ENCODE results near the gene SLC50A1.
"Not testable (repeated sequence)": the region's sequence is repeated elsewhere in the genome, so short reads cannot be mapped to it uniquely, and the experiment has no call there.

The SLC50A1 gene

GRCh38 chr1:155116113-155116764, 19.4 kb upstream of the SLC50A1 start:
- no peak for DNase-seq (ENCODE audit: low read depth in 2 of 3, low spot score in 1 of 3)

GRCh38 chr1:155117610-155118009, 18.0 kb upstream of the SLC50A1 start:
- DNase-seq (ENCODE audit: low read depth in 2 of 3, low spot score in 1 of 3): no peak

- DNase-seq (ENCODE audit: low read depth in 2 of 3, low spot score in 1 of 3): not testable (repeated sequence)
Measured at GRCh38 chr1:155118090-155118489, 17.6 kb upstream of the SLC50A1 start.

- DNase-seq (ENCODE audit: low read depth in 2 of 3, low spot score in 1 of 3): no peak
Measured at GRCh38 chr1:155120253-155120652, 15.4 kb upstream of the SLC50A1 start.

- DNase-seq (ENCODE audit: low read depth in 2 of 3, low spot score in 1 of 3): no peak
Measured at GRCh38 chr1:155121249-155121648, 14.4 kb upstream of the SLC50A1 start.

- DNase-seq (ENCODE audit: low read depth in 2 of 3, low spot score in 1 of 3): no peak
Measured at GRCh38 chr1:155122308-155122707, 13.3 kb upstream of the SLC50A1 start.

- no peak for DNase-seq (ENCODE audit: low read depth in 2 of 3, low spot score in 1 of 3)
Measured at GRCh38 chr1:155123801-155124200, 11.9 kb upstream of the SLC50A1 start.

GRCh38 chr1:155124503-155125463, 10.9 kb upstream of the SLC50A1 start:
- DNase-seq (ENCODE audit: low read depth in 2 of 3, low spot score in 1 of 3): no peak

GRCh38 chr1:155125511-155125945, 10.1 kb upstream of the SLC50A1 start:
- DNase-seq (ENCODE audit: low read depth in 2 of 3, low spot score in 1 of 3): no peak

- DNase-seq (ENCODE audit: low read depth in 2 of 3, low spot score in 1 of 3): no peak
Measured at GRCh38 chr1:155125946-155126555, 9.6 kb upstream of the SLC50A1 start.

GRCh38 chr1:155126556-155127104, 9.0 kb upstream of the SLC50A1 start:
- no peak for DNase-seq (ENCODE audit: low read depth in 2 of 3, low spot score in 1 of 3)

- no peak for DNase-seq (ENCODE audit: low read depth in 2 of 3, low spot score in 1 of 3)
Measured at GRCh38 chr1:155127105-155127966, 8.3 kb upstream of the SLC50A1 start, which contains the start of gene EFNA1. Gene EFNA1 (plus strand): TSS chr1:155127876. CDS start chr1:155127978, 102 bp downstream.

GRCh38 chr1:155127967-155128754, 7.5 kb upstream of the SLC50A1 start:
- DNase-seq (ENCODE audit: low read depth in 2 of 3, low spot score in 1 of 3): no peak

- no peak for DNase-seq (ENCODE audit: low read depth in 2 of 3, low spot score in 1 of 3)
Measured at GRCh38 chr1:155128755-155129473, 6.7 kb upstream of the SLC50A1 start.

GRCh38 chr1:155130272-155131006, 5.2 kb upstream of the SLC50A1 start:
- no peak for DNase-seq (ENCODE audit: low read depth in 2 of 3, low spot score in 1 of 3)

GRCh38 chr1:155131285-155131684, 4.4 kb upstream of the SLC50A1 start:
- no peak for DNase-seq (ENCODE audit: low read depth in 2 of 3, low spot score in 1 of 3)

GRCh38 chr1:155131856-155132255, 3.8 kb upstream of the SLC50A1 start:
- no peak for DNase-seq (ENCODE audit: low read depth in 2 of 3, low spot score in 1 of 3)

GRCh38 chr1:155133799-155134281, 1.8 kb upstream of the SLC50A1 start:
- no peak for DNase-seq (ENCODE audit: low read depth in 2 of 3, low spot score in 1 of 3)

Data from stimulated activated CD4-positive, alpha-beta T cell treated with anti-CD3 and anti-CD28 coated beads, Interleukin-12 subunit alpha, Interleukin-12 subunit beta, amount 100 ng/mL, for 48 hours (primary cell).